ENCODE data around the gene NTM.

DNA sequence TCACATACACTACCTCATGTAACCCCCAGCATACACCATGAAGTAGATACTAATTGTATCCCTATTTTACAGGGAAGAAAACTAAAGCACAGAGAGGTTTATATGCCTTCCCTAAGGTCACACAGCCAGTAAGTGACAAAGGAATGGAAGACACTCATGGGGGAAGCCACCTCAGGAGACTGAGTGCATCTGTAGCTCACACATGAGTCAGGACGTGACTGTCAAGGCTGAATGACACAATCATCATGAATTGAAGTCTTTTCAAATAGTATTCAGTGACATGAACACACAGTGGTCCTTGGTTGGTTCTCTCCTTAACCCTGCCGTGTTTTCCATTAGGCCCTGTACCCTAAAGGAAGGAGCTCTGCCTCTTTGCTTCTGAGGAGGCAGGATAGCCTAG lies 463.0 kb downstream of the NTM start:
- TF ChIP-seq, protein P1, sequence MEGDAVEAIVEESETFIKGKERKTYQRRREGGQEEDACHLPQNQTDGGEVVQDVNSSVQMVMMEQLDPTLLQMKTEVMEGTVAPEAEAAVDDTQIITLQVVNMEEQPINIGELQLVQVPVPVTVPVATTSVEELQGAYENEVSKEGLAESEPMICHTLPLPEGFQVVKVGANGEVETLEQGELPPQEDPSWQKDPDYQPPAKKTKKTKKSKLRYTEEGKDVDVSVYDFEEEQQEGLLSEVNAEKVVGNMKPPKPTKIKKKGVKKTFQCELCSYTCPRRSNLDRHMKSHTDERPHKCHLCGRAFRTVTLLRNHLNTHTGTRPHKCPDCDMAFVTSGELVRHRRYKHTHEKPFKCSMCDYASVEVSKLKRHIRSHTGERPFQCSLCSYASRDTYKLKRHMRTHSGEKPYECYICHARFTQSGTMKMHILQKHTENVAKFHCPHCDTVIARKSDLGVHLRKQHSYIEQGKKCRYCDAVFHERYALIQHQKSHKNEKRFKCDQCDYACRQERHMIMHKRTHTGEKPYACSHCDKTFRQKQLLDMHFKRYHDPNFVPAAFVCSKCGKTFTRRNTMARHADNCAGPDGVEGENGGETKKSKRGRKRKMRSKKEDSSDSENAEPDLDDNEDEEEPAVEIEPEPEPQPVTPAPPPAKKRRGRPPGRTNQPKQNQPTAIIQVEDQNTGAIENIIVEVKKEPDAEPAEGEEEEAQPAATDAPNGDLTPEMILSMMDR (optimal IDR thresholded peaks at IDR 0.05 in 1 of 3, IDR thresholded peaks at IDR 0.05 in 1 of 3, conservative IDR thresholded peaks at IDR 0.05 in 1 of 3; ENCODE audit: extremely low read depth in 1 of 3, insufficient read depth in 2 of 3, low read length in 3 of 3): no peak
- TF ChIP-seq EZH2 (IDR thresholded peaks at IDR 0.05; ENCODE audit: low read length): no peak
